Thoracic aorta (tissue), 2 donors: ENCODE data around the gene DOCK4. TPM values are rescaled to one million over a fixed set of nuclear protein-coding genes. Genes with fewer than 3 reads are reported as not detected.

Experiments used
- ATAC-seq: fragments of 150-250 bp; one replicate; pipeline ENCODE4 v1.8.0; 2017; ENCODE audit warnings: low read depth; ENCODE audit not compliant: insufficient number of reproducible peaks, low FRiP score
- DNase-seq: peaks from one replicate; pipeline ENCODE4 v3.0.0-alpha.2; 2020; ENCODE audit warnings: low spot score
- H3K27ac ChIP-seq, 2 donors: fragments of 200-600 bp; sonication (generic); 1 replicate in 1 of 2; 2 replicates in 1 of 2; pipeline ENCODE4 v1.5.1; 2016; ENCODE audit warnings: mild to moderate bottlenecking in 2 of 2, moderate library complexity in 2 of 2
- H3K27me3 ChIP-seq: fragments of 200-600 bp; sonication (generic); replicated peaks from 2 replicates; pipeline ENCODE4 v1.6.0; 2016; ENCODE audit warnings: mild to moderate bottlenecking; ENCODE audit not compliant: insufficient read depth
- H3K36me3 ChIP-seq: fragments of 200-600 bp; sonication (generic); one replicate; pipeline ENCODE4 v1.5.1; 2016
- H3K4me1 ChIP-seq, 2 donors: fragments of 200-600 bp; sonication (generic); 1 replicate in 1 of 2; 2 replicates in 1 of 2; pipeline versions ENCODE4 v1.5.1 to v1.6.0; 2016; ENCODE audit warnings: low read depth in 2 of 2, mild to moderate bottlenecking in 1 of 2; ENCODE audit not compliant: control insufficient read depth in 1 of 2
- H3K4me3 ChIP-seq: fragments of 200-600 bp; sonication (generic); 2 replicates; pipeline ENCODE4 v1.5.1; 2016; ENCODE audit warnings: mild to moderate bottlenecking
- H3K9me3 ChIP-seq: fragments of 200-600 bp; sonication (generic); 2 replicates; pipeline ENCODE4 v1.5.1; 2016
- CTCF ChIP-seq: fragments of 200-600 bp; sonication (generic); IDR thresholded peaks from one replicate; pipeline ENCODE4 v1.5.1; 2019; ENCODE audit warnings: antibody characterized with exemption
- total RNA-seq, 2 donors: library from RNA; depleted of rRNA; stranded (reverse); fragments of >200 nt; gene quantifications; one replicate each; pipeline versions ENCODE4 v1.1.0 to v1.2.3, GENCODE V29; 2016

The DOCK4 gene
- total RNA-seq, 2 donors from 2014 or later, result 22.3 to 71.5 TPM

GRCh38 chr7:111815354-111815753, 390.8 kb downstream of the DOCK4 start:
- H3K4me1 ChIP-seq, result no peaks in the 10 kb centered on the region
- H3K4me3 ChIP-seq, result no peak overlapping the region
- DNase-seq (no peak), ATAC-seq (no peak)
- H3K27ac ChIP-seq, result no peak overlapping the region
- H3K36me3 ChIP-seq, result peaks cover 2% of the 10 kb centered on the region
- TF ChIP-seq CTCF, result no peak
- no peaks in the 10 kb centered on the region for H3K9me3 ChIP-seq
- H3K27me3 ChIP-seq, result no peaks in the 10 kb centered on the region

DNA sequence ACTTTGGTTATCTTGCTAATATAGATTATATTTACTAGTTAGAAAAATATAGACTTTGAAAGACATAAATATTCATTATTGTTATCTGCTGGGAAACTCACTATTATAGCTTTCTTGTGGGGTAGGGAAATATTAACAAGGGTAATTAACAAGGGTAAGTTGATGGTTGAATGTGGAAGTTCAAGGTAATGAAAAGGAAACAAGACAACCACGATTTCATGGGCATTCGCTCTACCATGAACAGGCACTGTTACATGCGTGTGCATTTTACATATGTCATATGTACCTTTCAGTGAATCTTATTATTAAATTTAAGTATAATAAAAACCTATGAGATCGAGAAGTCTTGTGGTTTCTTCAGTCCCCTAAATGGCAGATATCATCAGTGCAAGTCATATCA, 392.9 kb downstream of the DOCK4 start:
- no peaks in the 10 kb centered on the region for H3K27me3 ChIP-seq
- no peaks in the 10 kb centered on the region for H3K4me1 ChIP-seq
- no peak for DNase-seq
- ATAC-seq, result no peak
- H3K36me3 ChIP-seq, result peaks cover 1% of the 10 kb centered on the region
- no peak for TF ChIP-seq CTCF
- H3K27ac ChIP-seq, result no peak overlapping the region
- H3K9me3 ChIP-seq, result no peaks in the 10 kb centered on the region
- no peak overlapping the region for H3K4me3 ChIP-seq

DNA sequence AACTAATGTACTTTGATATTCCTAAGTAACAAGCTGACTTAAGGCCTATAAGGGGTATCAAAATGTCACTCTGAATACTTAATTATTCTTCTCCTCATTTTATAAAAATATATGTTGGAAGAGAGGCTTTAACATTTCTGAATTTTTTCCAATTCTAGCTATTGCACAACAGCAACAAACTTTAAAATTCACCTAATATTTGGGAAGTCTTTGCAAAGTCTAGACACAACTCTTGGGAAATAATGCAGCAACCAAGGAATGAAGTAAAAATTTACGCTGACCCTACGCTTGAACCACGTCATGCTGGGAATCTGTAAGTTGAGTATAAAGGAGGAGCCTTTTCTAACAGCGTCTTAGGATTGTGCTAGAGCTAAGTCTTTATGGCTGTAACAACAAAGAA, 400.0 kb downstream of the DOCK4 start:
- ATAC-seq, result no peak
- no peak for TF ChIP-seq CTCF
- Histone ChIP-seq H3K27me3 (no peaks in the 10 kb centered on the region), H3K27ac (no peak overlapping the region), H3K4me3 (no peak overlapping the region), H3K4me1 (peaks cover 9 to 41% of the 10 kb centered on the region in 2 donors), H3K36me3 (no peaks in the 10 kb centered on the region), H3K9me3 (no peaks in the 10 kb centered on the region)
- DNase-seq, result no peak

DNA sequence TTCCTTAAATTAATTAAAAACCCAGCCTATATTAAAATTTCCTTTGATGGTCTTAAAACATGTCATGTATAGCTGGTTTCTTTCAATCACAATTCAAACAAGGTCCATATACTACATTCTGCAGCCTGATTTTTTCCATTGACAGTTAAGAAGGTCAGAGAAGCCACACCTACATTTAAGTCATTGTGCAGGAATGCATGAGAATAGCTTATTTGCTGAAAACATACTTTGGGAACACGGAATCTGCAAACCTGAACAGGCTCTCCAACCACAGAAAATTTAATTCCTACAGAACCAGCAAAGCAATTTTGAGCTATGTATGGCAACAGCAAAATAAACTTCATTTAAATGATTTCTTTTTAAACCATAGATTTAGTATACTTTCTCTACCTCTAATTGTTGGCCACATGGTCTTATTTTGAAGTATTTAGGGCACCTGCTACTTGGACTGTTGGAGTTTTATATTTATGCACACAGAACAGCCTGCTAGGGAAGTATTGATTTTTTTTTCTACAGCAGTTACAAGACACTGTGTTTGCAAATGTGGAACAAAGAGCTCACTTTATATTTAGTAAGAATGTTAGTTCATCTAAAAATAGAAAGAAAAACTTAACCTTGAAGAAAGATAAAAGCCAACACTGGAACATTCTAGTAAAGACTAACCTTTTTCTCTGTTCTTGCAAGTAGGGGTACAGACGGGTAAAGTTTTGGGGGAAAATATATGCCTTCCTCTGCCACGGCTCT, 403.0 kb downstream of the DOCK4 start:
- TF ChIP-seq CTCF, result no peak
- H3K27ac ChIP-seq, result peak overlapping the region; percentile 41 to 49
- H3K4me1 ChIP-seq, result peaks cover 9 to 41% of the 10 kb centered on the region in 2 donors
- H3K4me3 ChIP-seq, result peak overlapping the region; percentile 13
- no peaks in the 10 kb centered on the region for H3K36me3 ChIP-seq
- H3K9me3 ChIP-seq, result peaks cover 13% of the 10 kb centered on the region
- DNase-seq (no peak), ATAC-seq (no peak)
- no peaks in the 10 kb centered on the region for H3K27me3 ChIP-seq

DNA sequence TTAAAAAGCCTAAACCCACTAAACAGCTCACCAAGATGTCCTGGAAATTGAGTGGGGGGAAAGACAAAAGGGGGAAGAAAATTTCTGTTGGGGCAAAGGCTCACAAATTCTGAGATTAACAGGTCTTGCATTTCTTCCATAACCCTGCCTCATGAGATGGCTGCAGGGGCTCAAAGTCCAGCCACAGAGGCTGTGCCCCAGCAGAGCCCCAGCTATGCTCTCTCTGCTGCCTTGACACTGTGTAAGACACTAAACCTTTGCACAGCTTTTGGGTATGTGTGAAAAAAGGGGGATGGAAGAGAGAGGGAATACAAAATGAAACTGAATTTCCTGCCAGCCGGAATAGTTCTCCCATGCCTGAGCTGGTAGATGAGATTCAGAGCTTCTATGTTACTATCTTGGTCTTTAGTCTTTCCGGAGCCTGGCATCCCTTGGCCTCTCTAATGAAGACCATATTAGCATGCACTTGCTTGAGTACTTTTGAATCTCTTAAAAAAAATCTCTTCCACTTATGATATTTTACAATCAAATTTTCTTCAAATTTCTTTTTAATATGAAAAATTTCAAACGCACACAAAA, 403.9 kb downstream of the DOCK4 start:
- DNase-seq (no peak), ATAC-seq (no peak)
- H3K9me3 ChIP-seq, result peaks cover 22% of the 10 kb centered on the region
- no peak overlapping the region for H3K4me3 ChIP-seq
- TF ChIP-seq CTCF, result no peak
- H3K27ac ChIP-seq, result peak overlapping the region; percentile 41 to 49
- no peaks in the 10 kb centered on the region for H3K36me3 ChIP-seq
- no peaks in the 10 kb centered on the region for H3K27me3 ChIP-seq
- peaks cover 9 to 41% of the 10 kb centered on the region in 2 donors for H3K4me1 ChIP-seq
